ENCODE results near the gene LPAR3. TPM values are rescaled to one million over a fixed set of nuclear protein-coding genes. Genes with fewer than 3 reads are reported as not detected.

Gene LPAR3
- total and polyA plus RNA-seq, 2 experiments from 2014 or later: 10.4 to 36.9 TPM

GRCh38 chr1:84763912-84764680, 128.9 kb downstream of the LPAR3 start:
- peaks cover 16% of the 10 kb centered on the region for H3K27me3 Mint-ChIP-seq (ENCODE audit: insufficient read depth, low read depth, poor library complexity)
- peak overlapping the region; percentile 25 for H3K4me3 ChIP-seq
- peak overlapping the region; percentile 6; the same call in 1 of the 3 replicates for H3K4me3 Mint-ChIP-seq
- peaks cover 11% of the 10 kb centered on the region for H3K4me1 ChIP-seq (ENCODE audit: insufficient read depth)
- ATAC-seq (peak; percentile 97), DNase-seq (ENCODE audit: low spot score) (peak; percentile 64)
- TF ChIP-seq STAT1 (IDR thresholded peaks at IDR 0.05; ENCODE audit: unreplicated experiment): no peak
- no peak for TF ChIP-seq ZNF331 (CRISPR knock-in tag; IDR thresholded peaks at IDR 0.05; ENCODE audit: low read depth)
- TF ChIP-seq REST (IDR thresholded peaks at IDR 0.05; ENCODE audit: unreplicated experiment): no peak
- TF ChIP-seq ZNF114 (CRISPR knock-in tag; IDR thresholded peaks at IDR 0.05): no peak
- TF ChIP-seq, protein P1, sequence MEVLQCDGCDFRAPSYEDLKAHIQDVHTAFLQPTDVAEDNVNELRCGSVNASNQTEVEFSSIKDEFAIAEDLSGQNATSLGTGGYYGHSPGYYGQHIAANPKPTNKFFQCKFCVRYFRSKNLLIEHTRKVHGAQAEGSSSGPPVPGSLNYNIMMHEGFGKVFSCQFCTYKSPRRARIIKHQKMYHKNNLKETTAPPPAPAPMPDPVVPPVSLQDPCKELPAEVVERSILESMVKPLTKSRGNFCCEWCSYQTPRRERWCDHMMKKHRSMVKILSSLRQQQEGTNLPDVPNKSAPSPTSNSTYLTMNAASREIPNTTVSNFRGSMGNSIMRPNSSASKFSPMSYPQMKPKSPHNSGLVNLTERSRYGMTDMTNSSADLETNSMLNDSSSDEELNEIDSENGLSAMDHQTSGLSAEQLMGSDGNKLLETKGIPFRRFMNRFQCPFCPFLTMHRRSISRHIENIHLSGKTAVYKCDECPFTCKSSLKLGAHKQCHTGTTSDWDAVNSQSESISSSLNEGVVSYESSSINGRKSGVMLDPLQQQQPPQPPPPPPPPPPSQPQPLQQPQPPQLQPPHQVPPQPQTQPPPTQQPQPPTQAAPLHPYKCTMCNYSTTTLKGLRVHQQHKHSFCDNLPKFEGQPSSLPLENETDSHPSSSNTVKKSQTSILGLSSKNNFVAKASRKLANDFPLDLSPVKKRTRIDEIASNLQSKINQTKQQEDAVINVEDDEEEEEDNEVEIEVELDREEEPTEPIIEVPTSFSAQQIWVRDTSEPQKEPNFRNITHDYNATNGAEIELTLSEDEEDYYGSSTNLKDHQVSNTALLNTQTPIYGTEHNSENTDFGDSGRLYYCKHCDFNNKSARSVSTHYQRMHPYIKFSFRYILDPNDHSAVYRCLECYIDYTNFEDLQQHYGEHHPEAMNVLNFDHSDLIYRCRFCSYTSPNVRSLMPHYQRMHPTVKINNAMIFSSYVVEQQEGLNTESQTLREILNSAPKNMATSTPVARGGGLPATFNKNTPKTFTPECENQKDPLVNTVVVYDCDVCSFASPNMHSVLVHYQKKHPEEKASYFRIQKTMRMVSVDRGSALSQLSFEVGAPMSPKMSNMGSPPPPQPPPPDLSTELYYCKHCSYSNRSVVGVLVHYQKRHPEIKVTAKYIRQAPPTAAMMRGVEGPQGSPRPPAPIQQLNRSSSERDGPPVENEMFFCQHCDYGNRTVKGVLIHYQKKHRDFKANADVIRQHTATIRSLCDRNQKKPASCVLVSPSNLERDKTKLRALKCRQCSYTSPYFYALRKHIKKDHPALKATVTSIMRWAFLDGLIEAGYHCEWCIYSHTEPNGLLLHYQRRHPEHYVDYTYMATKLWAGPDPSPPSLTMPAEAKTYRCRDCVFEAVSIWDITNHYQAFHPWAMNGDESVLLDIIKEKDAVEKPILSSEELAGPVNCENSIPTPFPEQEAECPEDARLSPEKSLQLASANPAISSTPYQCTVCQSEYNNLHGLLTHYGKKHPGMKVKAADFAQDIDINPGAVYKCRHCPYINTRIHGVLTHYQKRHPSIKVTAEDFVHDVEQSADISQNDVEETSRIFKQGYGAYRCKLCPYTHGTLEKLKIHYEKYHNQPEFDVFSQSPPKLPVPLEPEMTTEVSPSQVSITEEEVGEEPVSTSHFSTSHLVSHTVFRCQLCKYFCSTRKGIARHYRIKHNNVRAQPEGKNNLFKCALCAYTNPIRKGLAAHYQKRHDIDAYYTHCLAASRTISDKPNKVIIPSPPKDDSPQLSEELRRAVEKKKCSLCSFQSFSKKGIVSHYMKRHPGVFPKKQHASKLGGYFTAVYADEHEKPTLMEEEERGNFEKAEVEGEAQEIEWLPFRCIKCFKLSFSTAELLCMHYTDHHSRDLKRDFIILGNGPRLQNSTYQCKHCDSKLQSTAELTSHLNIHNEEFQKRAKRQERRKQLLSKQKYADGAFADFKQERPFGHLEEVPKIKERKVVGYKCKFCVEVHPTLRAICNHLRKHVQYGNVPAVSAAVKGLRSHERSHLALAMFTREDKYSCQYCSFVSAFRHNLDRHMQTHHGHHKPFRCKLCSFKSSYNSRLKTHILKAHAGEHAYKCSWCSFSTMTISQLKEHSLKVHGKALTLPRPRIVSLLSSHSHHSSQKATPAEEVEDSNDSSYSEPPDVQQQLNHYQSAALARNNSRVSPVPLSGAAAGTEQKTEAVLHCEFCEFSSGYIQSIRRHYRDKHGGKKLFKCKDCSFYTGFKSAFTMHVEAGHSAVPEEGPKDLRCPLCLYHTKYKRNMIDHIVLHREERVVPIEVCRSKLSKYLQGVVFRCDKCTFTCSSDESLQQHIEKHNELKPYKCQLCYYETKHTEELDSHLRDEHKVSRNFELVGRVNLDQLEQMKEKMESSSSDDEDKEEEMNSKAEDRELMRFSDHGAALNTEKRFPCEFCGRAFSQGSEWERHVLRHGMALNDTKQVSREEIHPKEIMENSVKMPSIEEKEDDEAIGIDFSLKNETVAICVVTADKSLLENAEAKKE (CRISPR knock-in tag; IDR thresholded peaks at IDR 0.05): no peak
- TF ChIP-seq JUNB (IDR thresholded peaks at IDR 0.05; ENCODE audit: unreplicated experiment): no peak
- no peak for TF ChIP-seq EZH2phosphoT487 (IDR thresholded peaks at IDR 0.05; ENCODE audit: unreplicated experiment)
- no peak for TF ChIP-seq CREB1 (CRISPR knock-in tag; IDR thresholded peaks at IDR 0.05; ENCODE audit: low read depth)
- no peak overlapping the region for H3K27ac ChIP-seq (ENCODE audit: low read depth)
- H3K4me2 ChIP-seq: peak overlapping the region; percentile 67
- peaks cover 3% of the 10 kb centered on the region for H3K9me3 Mint-ChIP-seq
- no peaks in the 10 kb centered on the region for H3K27me3 ChIP-seq (ENCODE audit: insufficient read depth)
- H3K27ac Mint-ChIP-seq: no peak overlapping the region
- no peaks in the 10 kb centered on the region for H3K36me3 ChIP-seq (ENCODE audit: insufficient read depth)
- no peaks in the 10 kb centered on the region for H4K20me1 ChIP-seq (replicated peaks; ENCODE audit: insufficient read depth)
- H2AFZ ChIP-seq: peak overlapping the region; percentile 28
- H3K36me3 Mint-ChIP-seq (ENCODE audit: low read depth): no peaks in the 10 kb centered on the region
- H3K9me2 ChIP-seq (ENCODE audit: insufficient read depth): 0 out of 2 replicates have a peak, but pooled peaks cover 10% of the 10 kb centered on the region
- peaks cover 17% of the 10 kb centered on the region for H3K4me1 Mint-ChIP-seq
- no peaks in the 10 kb centered on the region for H3K79me2 ChIP-seq (replicated peaks; ENCODE audit: insufficient read depth)
- H3F3A ChIP-seq (replicated peaks; ENCODE audit: low read depth): no peaks in the 10 kb centered on the region

All from GM23338 (cell line).